ENCODE data around the gene ZNF254.
"Not testable (repeated sequence)": the region's sequence is repeated elsewhere in the genome, so short reads cannot be mapped to it uniquely, and the experiment has no call there.

ZNF254 gene

GRCh38 chr19:24069905-24070657, 16.9 kb upstream of the ZNF254 start:
- peak; percentile 33 for DNase-seq (ENCODE audit: low read depth)
- no peak overlapping the region for H3K4me3 ChIP-seq (ENCODE audit: low read depth, low read length)
- no peak for TF ChIP-seq CTCF (conservative IDR thresholded peaks at IDR 0.05; ENCODE audit: low read depth, low read length)

GRCh38 chr19:24071078-24071477, 15.9 kb upstream of the ZNF254 start:
- DNase-seq (ENCODE audit: low read depth), result no peak
- no peak overlapping the region for H3K4me3 ChIP-seq (ENCODE audit: low read depth, low read length)
- TF ChIP-seq CTCF (conservative IDR thresholded peaks at IDR 0.05; ENCODE audit: low read depth, low read length), result no peak

GRCh38 chr19:24072720-24073119, 14.3 kb upstream of the ZNF254 start:
- DNase-seq (ENCODE audit: low read depth), result no peak
- no peak for TF ChIP-seq CTCF (conservative IDR thresholded peaks at IDR 0.05; ENCODE audit: low read depth, low read length)
- no peak overlapping the region for H3K4me3 ChIP-seq (ENCODE audit: low read depth, low read length)

GRCh38 chr19:24073807-24074206, 13.2 kb upstream of the ZNF254 start:
- H3K4me3 ChIP-seq (ENCODE audit: low read depth, low read length), result no peak overlapping the region
- no peak for DNase-seq (ENCODE audit: low read depth)
- no peak for TF ChIP-seq CTCF (conservative IDR thresholded peaks at IDR 0.05; ENCODE audit: low read depth, low read length)

GRCh38 chr19:24074720-24075454, 12.1 kb upstream of the ZNF254 start:
- peak; percentile 39 for DNase-seq (ENCODE audit: low read depth)
- TF ChIP-seq CTCF (conservative IDR thresholded peaks at IDR 0.05; ENCODE audit: low read depth, low read length), result no peak
- no peak overlapping the region for H3K4me3 ChIP-seq (ENCODE audit: low read depth, low read length)

GRCh38 chr19:24075530-24075929, 11.5 kb upstream of the ZNF254 start:
- not testable (repeated sequence) for DNase-seq (ENCODE audit: low read depth); H3K4me3 ChIP-seq (ENCODE audit: low read depth, low read length)

- TF ChIP-seq CTCF (conservative IDR thresholded peaks at IDR 0.05; ENCODE audit: low read depth, low read length), result no peak
- DNase-seq (ENCODE audit: low read depth), result no peak
- no peak overlapping the region for H3K4me3 ChIP-seq (ENCODE audit: low read depth, low read length)
Measured at GRCh38 chr19:24078680-24079079, 8.3 kb upstream of the ZNF254 start.

Data from choroid plexus epithelial cell (primary cell).